HL-60 (cell line): ENCODE measurements around the gene WASHC3.
"Not testable (repeated sequence)": the region's sequence is repeated elsewhere in the genome, so short reads cannot be mapped to it uniquely, and the experiment has no call there.

Experiments
- DNase-seq, 2 experiments: peaks; one replicate each; pipeline ENCODE4 v3.0.0-alpha.2; 2010 to 2020; ENCODE audit warnings: low read depth in 1 of 2, low spot score in 1 of 2
- H3K27ac ChIP-seq: fragments of 250-450 bp; sonication (Bioruptor Pico); replicated peaks from 2 replicates; pipeline ENCODE4 v1.5.1; 2020; ENCODE audit warnings: mild to moderate bottlenecking, moderate library complexity
- H3K27me3 ChIP-seq: fragments of 250-450 bp; sonication (Bioruptor Pico); 2 replicates; pipeline ENCODE4 v1.5.1; 2021; ENCODE audit warnings: mild to moderate bottlenecking, moderate library complexity; ENCODE audit not compliant: insufficient read depth, poor library complexity, severe bottlenecking
- H3K4me3 ChIP-seq: replicated peaks from 2 replicates; pipeline ENCODE4 v1.5.1; 2011; ENCODE audit warnings: mild to moderate bottlenecking, control low read depth, low read length; ENCODE audit not compliant: insufficient read depth
- CTCF ChIP-seq: IDR thresholded peaks from one replicate; pipeline ENCODE4 v1.5.1; 2011; ENCODE audit warnings: low read length, control low read depth, inconsistent platforms; ENCODE audit not compliant: insufficient read depth
- GABPA ChIP-seq: IDR thresholded peaks from 2 replicates; pipeline ENCODE4 v1.6.1; 2012; ENCODE audit warnings: low read depth
- POLR2AphosphoS5 ChIP-seq: IDR thresholded peaks from 2 replicates; pipeline ENCODE4 v1.6.1; 2012; ENCODE audit warnings: low read depth
- REST ChIP-seq: IDR thresholded peaks from 2 replicates; pipeline ENCODE4 v1.6.1; 2012; ENCODE audit warnings: low read depth; ENCODE audit not compliant: insufficient replicate concordance
- SPI1 ChIP-seq: IDR thresholded peaks from 2 replicates; pipeline ENCODE4 v1.6.1; 2012; ENCODE audit warnings: low read depth, mild to moderate bottlenecking, borderline replicate concordance

Gene WASHC3

GRCh38 chr12:102080842-102081241 is 19.1 kb upstream of the WASHC3 start:
- DNase-seq: no peak
- Histone ChIP-seq H3K27ac (no peak overlapping the region), H3K27me3 (no peaks in the 10 kb centered on the region)

GRCh38 chr12:102072092-102072491 is 10.3 kb upstream of the WASHC3 start:
- not testable (repeated sequence) for H3K4me3 ChIP-seq

More at GRCh38 chr12:102080842-102081241, 19.1 kb upstream of the WASHC3 start:
- no peak overlapping the region for H3K4me3 ChIP-seq
- TF ChIP-seq REST (no peak), SPI1 (no peak), GABPA (no peak), POLR2AphosphoS5 (no peak), CTCF (no peak)

GRCh38 chr12:102069707-102070106 is 7.9 kb upstream of the WASHC3 start:
- no peak for TF ChIP-seq CTCF
- no peak for TF ChIP-seq SPI1
- no peak for TF ChIP-seq GABPA
- TF ChIP-seq POLR2AphosphoS5: no peak
- TF ChIP-seq REST: no peak
- no peak for DNase-seq
- Histone ChIP-seq H3K27ac (no peak overlapping the region), H3K27me3 (no peaks in the 10 kb centered on the region), H3K4me3 (no peak overlapping the region)

More at GRCh38 chr12:102072092-102072491, 10.3 kb upstream of the WASHC3 start:
- H3K27me3 ChIP-seq, DNase-seq, H3K27ac ChIP-seq: not testable (repeated sequence)

- no peaks in the 10 kb centered on the region for H3K27me3 ChIP-seq
- DNase-seq: no peak
- no peak overlapping the region for H3K4me3 ChIP-seq
- TF ChIP-seq REST: no peak
- no peak overlapping the region for H3K27ac ChIP-seq
Observed at GRCh38 chr12:102067574-102068258, 5.9 kb upstream of the WASHC3 start.
